B cell (primary cell): ENCODE results near the gene DOP1B. TPM values are rescaled to one million over a fixed set of nuclear protein-coding genes. Genes with fewer than 3 reads are reported as not detected.

Source experiments
- ATAC-seq: fragments of 200-7000 bp; cut with Tn5 transposase; one replicate; pipeline ENCODE4 v1.10.0; 2021; ENCODE audit warnings: low read depth, mild to moderate bottlenecking, moderate number of reproducible peaks, moderate library complexity
- CTCF ChIA-PET: fragments of 350-600 bp; sonication (Branson Sonifier 250); formaldehyde crosslinking; loops from one replicate; lab custom pipeline; 2021; ENCODE audit warnings: antibody characterized with exemption, inconsistent platforms; lab: Charles Lee
- POLR2A ChIA-PET: fragments of 350-600 bp; sonication (Branson Sonifier 250); formaldehyde crosslinking; loops from one replicate; lab custom pipeline; 2021; ENCODE audit warnings: antibody characterized with exemption; lab: Charles Lee
- DNase-seq: peaks from one replicate; pipeline ENCODE4 v3.0.0; 2013
- H2AFZ ChIP-seq: 2 replicates; pipeline ENCODE4 v1.6.1; 2012; ENCODE audit warnings: mild to moderate bottlenecking, low read depth, low read length; ENCODE audit not compliant: insufficient read depth, poor library complexity, severe bottlenecking
- H3K27ac ChIP-seq, 2 donors: 1 replicate in 1 of 2; 2 replicates in 1 of 2; pipeline ENCODE4 v1.5.1; 2012 to 2013; ENCODE audit warnings: low read length in 2 of 2, mild to moderate bottlenecking in 2 of 2, moderate library complexity in 1 of 2
- H3K27me3 ChIP-seq, 4 experiments: fragments of 200-600 bp in 1 of 4; sonication (generic) in 1 of 4; replicated peaks in 1 of 4; 1 replicate in 2 of 4; 2 replicates in 2 of 4; pipeline versions ENCODE4 v1.6.1 to v1.7.0; 2013 to 2016; ENCODE audit warnings: low read length in 3 of 4, mild to moderate bottlenecking in 2 of 4, mixed read lengths in 1 of 4, moderate library complexity in 1 of 4; ENCODE audit not compliant: insufficient read depth in 4 of 4, control insufficient read depth in 3 of 4; ENCODE audit errors: control extremely low read depth in 1 of 4
- H3K36me3 ChIP-seq, 2 experiments: replicated peaks in 1 of 2; 1 replicate in 1 of 2; 2 replicates in 1 of 2; pipeline versions ENCODE4 v1.6.1 to v1.7.1; 2013; ENCODE audit warnings: low read length in 1 of 2; ENCODE audit not compliant: insufficient read depth in 2 of 2, control insufficient read depth in 1 of 2; ENCODE audit errors: control extremely low read depth in 1 of 2, extremely low read depth in 1 of 2
- H3K4me1 ChIP-seq, 2 donors: fragments of 200-600 bp in 1 of 2; sonication (generic) in 1 of 2; 1 replicate in 1 of 2; 2 replicates in 1 of 2; pipeline versions ENCODE4 v1.5.1 to v1.6.1; 2013 to 2017; ENCODE audit warnings: low read length in 2 of 2; ENCODE audit not compliant: control insufficient read depth in 2 of 2, insufficient read depth in 2 of 2
- H3K4me2 ChIP-seq: replicated peaks from 2 replicates; pipeline ENCODE3; 2012; ENCODE audit warnings: mild to moderate bottlenecking, low read depth, low read length; ENCODE audit not compliant: poor library complexity, severe bottlenecking
- H3K4me3 ChIP-seq, 5 experiments: fragments of 200-600 bp in 1 of 5; sonication (generic) in 1 of 5; 1 replicate in 3 of 5; 2 replicates in 2 of 5; pipeline versions ENCODE4 v1.5.1 to v1.7.0; 2011 to 2016; ENCODE audit warnings: low read length in 4 of 5, mild to moderate bottlenecking in 4 of 5, low read depth in 2 of 5, control low read depth in 1 of 5, moderate library complexity in 1 of 5; ENCODE audit not compliant: insufficient read depth in 1 of 5; ENCODE audit errors: control extremely low read depth in 1 of 5, extremely low read depth in 1 of 5
- H3K79me2 ChIP-seq: fragments of 200-600 bp; sonication (generic); one replicate; pipeline ENCODE4 v1.6.0; 2016; ENCODE audit warnings: low read length; ENCODE audit not compliant: control insufficient read depth, insufficient read depth
- H3K9ac ChIP-seq: fragments of 200-600 bp; sonication (generic); 2 replicates; pipeline ENCODE4 v1.6.1; 2017; ENCODE audit warnings: mild to moderate bottlenecking, low read length, moderate library complexity
- H3K9me3 ChIP-seq, 3 donors: one replicate each; pipeline versions ENCODE4 v1.6.1 to v1.7.1; 2013; ENCODE audit warnings: low read length in 2 of 3; ENCODE audit not compliant: control insufficient read depth in 2 of 3, insufficient read depth in 1 of 3; ENCODE audit errors: control extremely low read depth in 1 of 3
- H4K20me1 ChIP-seq: 2 replicates; pipeline ENCODE4 v1.6.0; 2012; ENCODE audit warnings: mild to moderate bottlenecking, low read length; ENCODE audit not compliant: insufficient read depth, control insufficient read depth, poor library complexity, severe bottlenecking
- H3K27ac Mint-ChIP-seq: one replicate; pipeline ENCODE4 v1.8.0; 2021; ENCODE audit warnings: mixed read lengths
- H3K27me3 Mint-ChIP-seq: one replicate; pipeline ENCODE4 v1.8.0; 2021; ENCODE audit warnings: mixed read lengths
- H3K4me1 Mint-ChIP-seq: one replicate; pipeline ENCODE4 v1.8.0; 2021; ENCODE audit warnings: mixed read lengths
- H3K4me3 Mint-ChIP-seq: one replicate; pipeline ENCODE4 v1.8.0; 2021; ENCODE audit warnings: mixed read lengths
- H3K9me3 Mint-ChIP-seq: one replicate; pipeline ENCODE4 v1.8.0; 2022; ENCODE audit warnings: mixed read lengths; ENCODE audit not compliant: insufficient read depth
- EZH2 ChIP-seq: IDR thresholded peaks from 2 replicates; pipeline ENCODE4 v1.6.1; 2012; ENCODE audit warnings: borderline replicate concordance, low read depth, mild to moderate bottlenecking, moderate library complexity, low read length; ENCODE audit not compliant: insufficient read depth, poor library complexity, severe bottlenecking
- WGBS: methylation state at CpG from one replicate; pipeline ENCODE4 v1.1.5; 2013; ENCODE audit warnings: missing lambda C conversion rate; ENCODE audit not compliant: insufficient coverage; 5-methylcytosine and 5-hydroxymethylcytosine counted together
- intact Hi-C: fragments of 100-400 bp; cut with micrococcal nuclease; formaldehyde crosslinking; loops from one replicate; pipeline ENCODE4 v1.10.0; 2022
- polyA plus RNA-seq: library from polyadenylated mRNA; depleted of rRNA; stranded (reverse); fragments of >200 nt; gene quantifications from 2 replicates; pipeline ENCODE4 v1.2.3, GENCODE V29; 2012
- total RNA-seq, 2 donors: library from RNA; stranded (reverse); fragments of 120-200 nt in 1 of 2; gene quantifications; 1 replicate in 1 of 2; 2 replicates in 1 of 2; pipeline versions ENCODE4 v1.2.3 to v1.2.4, GENCODE V29; 2013 to 2022
- TF ChIP-seq, protein P1 (sequence below): fragments of 200-600 bp; IDR thresholded peaks from one replicate; pipeline ENCODE4 v1.8.0; 2022; ENCODE audit warnings: antibody characterized with exemption, mild to moderate bottlenecking

DOP1B gene
- total and polyA plus RNA-seq, 2 donors (not counting 1 experiment from before 2014, with no cell fraction given): 31.3 to 44.2 TPM

GRCh38 chr21:36148886-36149285 is 7.7 kb upstream of the DOP1B start:
- ChIA-PET CTCF (interaction anchor here (1.0 to 5.7 kb wide), 3 partner anchors 8 to 34 kb away, joined by 3 to 64 read pairs (median 3); no protein-coding TSS in a partner anchor), POLR2A (no interaction called here)
- Histone ChIP-seq H3K9me3 (peaks cover 0 to 4% (median 0%) of the 10 kb centered on the region in 3 donors), H3K27me3 (no peaks in the 10 kb centered on the region), H4K20me1 (no peaks in the 10 kb centered on the region), H2AFZ (no peak overlapping the region), H3K27ac (no peak overlapping the region), H3K36me3 (peaks cover 0 to 2% of the 10 kb centered on the region in 2 experiments), H3K9ac (no peak overlapping the region), H3K4me3 (no peak overlapping the region), H3K4me2 (no peak overlapping the region), H3K79me2 (no peaks in the 10 kb centered on the region), H3K4me1 (peaks cover 27 to 33% of the 10 kb centered on the region in 2 donors)
- TF ChIP-seq, protein P1, sequence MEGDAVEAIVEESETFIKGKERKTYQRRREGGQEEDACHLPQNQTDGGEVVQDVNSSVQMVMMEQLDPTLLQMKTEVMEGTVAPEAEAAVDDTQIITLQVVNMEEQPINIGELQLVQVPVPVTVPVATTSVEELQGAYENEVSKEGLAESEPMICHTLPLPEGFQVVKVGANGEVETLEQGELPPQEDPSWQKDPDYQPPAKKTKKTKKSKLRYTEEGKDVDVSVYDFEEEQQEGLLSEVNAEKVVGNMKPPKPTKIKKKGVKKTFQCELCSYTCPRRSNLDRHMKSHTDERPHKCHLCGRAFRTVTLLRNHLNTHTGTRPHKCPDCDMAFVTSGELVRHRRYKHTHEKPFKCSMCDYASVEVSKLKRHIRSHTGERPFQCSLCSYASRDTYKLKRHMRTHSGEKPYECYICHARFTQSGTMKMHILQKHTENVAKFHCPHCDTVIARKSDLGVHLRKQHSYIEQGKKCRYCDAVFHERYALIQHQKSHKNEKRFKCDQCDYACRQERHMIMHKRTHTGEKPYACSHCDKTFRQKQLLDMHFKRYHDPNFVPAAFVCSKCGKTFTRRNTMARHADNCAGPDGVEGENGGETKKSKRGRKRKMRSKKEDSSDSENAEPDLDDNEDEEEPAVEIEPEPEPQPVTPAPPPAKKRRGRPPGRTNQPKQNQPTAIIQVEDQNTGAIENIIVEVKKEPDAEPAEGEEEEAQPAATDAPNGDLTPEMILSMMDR: no peak
- TF ChIP-seq EZH2: no peak
- ATAC-seq: no peak
- H3K27ac Mint-ChIP-seq: no peak overlapping the region
- DNase-seq: no peak
- intact Hi-C loops: no loop called here
- no peak overlapping the region for H3K4me3 Mint-ChIP-seq
- no peaks in the 10 kb centered on the region for H3K9me3 Mint-ChIP-seq
- H3K27me3 Mint-ChIP-seq: no peaks in the 10 kb centered on the region
- H3K4me1 Mint-ChIP-seq: peaks cover 33% of the 10 kb centered on the region
- 94% methylated on average over 3 of the region's 3 CpGs for WGBS
